NCI-H1092 treated with DMSO at 0.1 percent for 48 hours (cell line): ENCODE measurements around the gene SEMA3E.
A peak's percentile ranks its signal among the peaks of the same experiment; 100 is the strongest.
"Not testable (repeated sequence)": the region's sequence is repeated elsewhere in the genome, so short reads cannot be mapped to it uniquely, and the experiment has no call there.

Experiments used
- DNase-seq: peaks from one replicate; lab custom pipeline; 2025; lab: John Stamatoyannopoulos, UW

Gene SEMA3E

DNA sequence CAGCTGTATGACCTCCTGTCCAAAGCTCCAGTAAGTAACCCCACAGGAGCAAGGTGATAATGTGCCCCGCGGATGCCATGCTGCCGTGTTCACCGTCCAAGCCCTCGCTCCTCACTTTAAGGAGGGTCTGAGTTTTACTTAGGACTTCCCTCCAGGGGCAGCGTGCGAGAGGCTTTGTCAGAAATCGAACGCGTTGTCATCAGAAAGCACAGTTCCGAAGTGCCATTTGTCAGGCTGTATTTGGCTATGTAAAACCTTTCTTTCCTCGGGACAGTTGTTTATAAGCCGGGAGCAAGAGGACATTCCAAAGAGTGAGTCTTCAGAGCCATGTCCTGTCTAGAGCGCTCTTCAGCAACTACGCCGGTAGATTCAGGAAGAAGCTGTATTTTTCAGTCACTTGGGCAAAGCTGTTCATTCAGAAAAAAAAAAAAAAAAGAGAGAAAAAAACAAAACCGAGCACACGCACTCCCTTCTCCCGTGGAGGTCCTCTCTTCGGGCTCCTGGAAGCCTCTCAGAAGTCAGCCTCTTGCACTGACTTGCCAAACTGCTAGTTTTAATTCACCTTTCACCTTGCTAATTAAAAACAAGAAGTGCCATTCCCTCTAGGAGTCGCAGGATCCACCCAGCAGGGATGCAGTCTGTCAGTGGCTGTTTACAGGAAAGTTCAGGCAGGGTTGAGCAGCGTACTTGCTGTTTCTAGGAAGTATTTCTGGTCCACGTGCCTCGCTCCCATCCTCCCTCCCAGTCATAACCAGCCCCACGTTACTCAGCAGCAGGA, at the start of gene SEMA3E:
TSS of gene SEMA3E (minus strand) at position 676 of the 778 bp plus-strand sequence.
- DNase-seq = no peak

DNA sequence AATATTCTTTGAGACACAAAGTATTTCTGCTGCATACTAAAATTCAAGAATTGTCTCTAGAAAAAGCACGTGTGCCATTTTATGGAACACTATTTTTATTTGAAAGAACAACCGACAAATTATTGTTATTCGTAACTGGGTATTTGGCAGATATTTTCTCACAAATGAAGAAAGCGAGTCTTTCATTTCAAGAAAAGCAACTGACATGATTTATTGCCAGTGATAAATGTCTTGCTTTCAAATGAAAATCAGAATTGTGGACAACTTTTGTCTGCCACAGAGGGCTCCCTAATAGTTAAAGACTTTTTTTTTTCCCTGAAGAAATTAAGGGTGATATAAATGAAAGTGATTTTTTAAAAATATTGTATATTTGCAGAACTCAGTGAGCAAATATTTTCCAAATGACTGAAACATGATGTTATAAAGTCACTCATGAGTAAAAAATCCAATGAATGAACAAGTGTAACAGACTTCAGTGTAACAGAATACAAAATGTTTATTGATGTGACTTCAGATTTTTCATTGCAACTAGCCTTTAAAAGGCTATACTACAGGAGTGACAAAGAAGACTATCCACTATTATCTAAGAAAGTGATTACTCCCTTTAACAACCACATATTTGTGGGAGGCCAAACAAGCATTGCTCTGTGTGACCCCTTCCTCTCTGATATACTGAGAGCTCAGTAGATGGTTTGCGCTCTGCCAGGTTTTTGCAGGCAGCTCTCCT, 49.0 kb upstream of the SEMA3E start:
- DNase-seq = no peak

DNA sequence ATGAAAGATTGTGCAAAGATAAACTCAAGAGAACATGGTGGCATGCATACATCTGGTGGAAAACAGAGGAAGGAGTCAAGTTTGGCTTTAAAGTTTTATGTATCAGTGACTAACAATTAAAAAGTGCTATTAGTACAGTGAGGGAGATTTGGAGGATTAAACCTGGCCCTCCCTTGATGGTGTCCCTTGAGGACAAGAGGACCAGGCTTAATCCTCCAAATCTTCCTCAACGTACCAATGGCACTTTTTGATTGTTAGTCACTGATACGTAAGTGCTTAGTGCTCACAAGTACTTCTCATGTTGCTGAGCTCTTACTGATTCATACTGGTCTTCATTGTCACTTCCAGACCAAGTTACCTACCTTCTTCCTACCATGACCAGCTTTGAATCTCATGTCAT, 47.2 kb upstream of the SEMA3E start:
- no peak for DNase-seq

GRCh38 chr7:83695128-83695960, 46.4 kb upstream of the SEMA3E start:
- DNase-seq = no peak

GRCh38 chr7:83693256-83693655, 44.3 kb upstream of the SEMA3E start:
- DNase-seq = no peak

- DNase-seq = no peak
Measured at GRCh38 chr7:83691095-83691494, 42.2 kb upstream of the SEMA3E start.

GRCh38 chr7:83689855-83690254, 40.9 kb upstream of the SEMA3E start:
- no peak for DNase-seq

DNA sequence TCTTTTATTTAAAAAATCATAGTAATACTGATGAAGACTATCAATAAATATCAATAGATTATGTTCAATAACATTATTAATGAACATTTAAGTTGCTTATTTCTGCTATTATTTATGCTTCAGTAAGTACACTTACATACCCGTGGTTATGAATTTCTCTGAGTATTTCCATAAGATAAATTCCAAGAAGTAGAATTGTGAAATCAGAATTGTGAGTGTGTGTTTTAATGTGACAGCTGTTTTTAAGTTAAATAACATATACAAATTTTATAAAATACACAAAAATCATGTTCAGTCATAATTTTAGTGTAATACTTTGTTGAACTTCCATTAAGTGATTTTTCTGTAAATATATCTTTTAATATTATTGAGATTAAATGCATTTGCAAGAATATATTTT, 37.5 kb upstream of the SEMA3E start:
- no peak for DNase-seq

DNA sequence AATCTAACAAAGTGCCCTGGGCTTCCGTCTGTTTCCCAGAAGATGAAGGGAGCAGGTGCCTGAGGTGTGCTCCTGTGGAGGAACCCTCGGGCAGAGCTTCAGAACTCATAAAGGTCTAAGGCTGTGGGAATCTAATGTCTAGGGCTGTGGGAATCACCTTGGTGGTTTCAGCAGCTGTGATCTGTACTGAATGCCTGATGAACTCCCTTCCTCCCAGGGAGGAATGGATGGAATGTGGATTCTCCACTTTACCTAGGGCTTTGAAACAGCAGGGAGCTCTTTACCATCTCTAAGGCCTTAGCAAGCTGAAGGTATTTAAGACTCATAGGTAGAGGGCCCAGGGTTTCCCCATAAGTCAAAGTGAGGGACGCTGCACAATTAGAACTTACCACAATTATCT, 36.0 kb upstream of the SEMA3E start:
- DNase-seq = no peak

DNA sequence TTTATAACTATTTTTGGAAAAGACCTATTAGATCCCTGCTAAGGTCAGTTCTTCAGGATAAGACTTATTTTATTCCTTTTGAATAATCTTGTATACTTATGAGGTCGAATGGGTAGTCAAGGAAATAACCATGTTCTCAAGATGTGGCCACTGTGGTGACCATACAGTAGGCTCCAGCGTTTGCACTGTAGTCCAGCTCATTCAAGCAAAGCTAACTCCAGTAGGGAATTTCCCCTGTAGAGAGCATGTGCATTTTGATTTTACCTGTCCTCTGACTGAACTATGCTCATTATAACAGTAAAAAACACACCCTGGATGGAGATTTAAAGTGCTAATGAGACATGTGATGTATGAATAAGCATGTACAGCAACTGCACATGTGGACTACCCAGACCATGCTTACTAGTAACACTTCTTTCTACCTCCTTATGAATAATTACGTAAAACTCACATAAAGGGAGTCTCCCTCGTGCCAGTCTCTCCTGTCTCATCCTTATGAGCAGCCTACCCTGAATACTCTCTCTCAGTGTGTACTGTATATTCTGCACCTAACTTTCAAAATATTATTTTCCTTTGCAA, 32.4 kb upstream of the SEMA3E start:
- DNase-seq = no peak

DNA sequence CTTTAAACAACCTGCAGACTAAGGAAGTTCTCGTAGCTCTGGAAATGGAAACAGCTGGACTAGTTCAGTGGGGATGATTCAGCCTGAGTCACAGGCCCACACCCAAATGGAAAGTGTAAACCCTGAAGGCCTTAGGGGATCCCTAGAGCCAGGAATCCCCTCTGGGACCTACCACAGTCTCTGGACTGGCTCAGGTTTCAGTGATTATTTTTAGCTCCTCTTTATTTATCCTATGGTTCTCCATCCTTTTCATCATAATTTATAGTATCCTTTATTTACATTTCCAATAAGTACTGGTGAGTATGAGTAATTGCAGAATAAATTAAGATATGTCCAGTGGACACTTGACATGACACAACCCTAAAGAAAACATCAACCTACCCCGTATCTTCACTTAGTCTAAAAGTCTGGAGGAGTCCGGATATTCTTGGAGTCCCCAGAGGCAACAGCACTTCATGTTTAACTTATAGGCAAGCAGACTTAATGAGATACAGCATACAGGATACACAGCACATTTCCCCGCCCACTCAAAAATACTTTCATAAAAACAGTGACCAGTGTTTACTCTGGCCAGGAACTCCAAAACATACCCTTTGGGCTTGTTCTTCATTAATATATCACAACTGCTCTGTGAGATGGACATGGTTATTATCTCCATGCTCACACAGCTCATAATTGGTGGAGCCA, 28.4 kb upstream of the SEMA3E start:
- peak; percentile 13 for DNase-seq

DNA sequence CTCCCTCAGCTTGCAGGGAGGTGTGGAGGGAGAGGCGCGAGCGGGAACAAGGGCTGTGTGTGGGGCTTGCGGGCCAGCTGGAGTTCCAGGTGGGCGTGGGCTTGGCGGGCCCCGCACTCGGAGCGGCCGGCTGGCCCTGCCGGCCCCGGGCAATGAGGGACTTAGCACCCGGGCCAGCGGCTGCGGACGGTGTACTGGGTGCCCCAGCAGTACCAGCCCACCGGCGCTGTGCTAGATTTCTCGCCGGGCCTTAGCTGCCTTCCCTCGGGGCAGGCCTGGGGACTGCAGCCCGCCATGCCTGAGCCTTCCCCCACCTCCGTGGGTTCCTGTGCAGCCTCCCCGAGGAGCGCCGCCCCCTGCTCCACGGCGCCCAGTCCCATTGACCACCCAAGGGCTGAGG, 24.4 kb upstream of the SEMA3E start:
- DNase-seq = not testable (repeated sequence)

- no peak for DNase-seq
Measured at GRCh38 chr7:83672157-83672556, 23.2 kb upstream of the SEMA3E start.

DNA sequence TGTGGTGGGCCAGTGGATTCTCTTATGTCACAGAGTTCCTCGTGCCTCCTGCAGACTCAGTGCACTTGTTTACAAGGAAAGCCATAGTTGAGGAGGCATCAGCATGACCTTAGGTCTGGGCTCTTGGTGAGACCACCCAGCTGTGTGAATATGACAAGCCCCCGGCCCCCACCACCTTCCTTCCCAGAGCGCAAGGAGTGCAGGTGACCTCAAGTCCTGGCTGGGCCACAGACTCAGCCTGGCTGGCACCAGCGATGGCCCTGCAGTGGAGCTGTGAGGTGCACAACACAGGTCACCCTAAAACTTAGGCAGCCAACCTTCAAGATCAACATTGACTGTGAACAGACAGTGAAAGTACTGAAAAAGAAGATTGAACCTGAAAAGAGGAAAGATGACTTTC, 14.2 kb upstream of the SEMA3E start:
- DNase-seq = no peak

DNA sequence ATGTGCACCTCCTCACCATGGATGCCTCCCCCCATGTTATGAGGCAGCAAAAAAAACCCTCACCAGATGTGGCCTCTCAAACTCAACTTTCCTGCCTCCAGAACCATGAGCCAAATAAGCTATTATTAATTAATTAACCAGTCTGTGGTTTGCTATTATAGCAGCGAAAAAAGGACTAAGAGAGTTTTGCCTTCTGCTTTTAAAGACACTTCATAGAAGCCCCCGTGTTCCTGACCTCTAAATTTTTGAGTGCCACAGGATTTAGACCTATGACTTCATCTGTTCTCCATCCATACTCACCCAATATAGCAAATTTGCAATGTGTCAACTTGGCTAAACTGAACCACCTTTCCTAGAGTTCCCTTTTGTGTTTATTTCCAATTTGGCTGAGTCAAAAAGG, 9.2 kb upstream of the SEMA3E start:
- DNase-seq = no peak

- DNase-seq = peak; percentile 52
Measured at GRCh38 chr7:83655951-83656556, 7.1 kb upstream of the SEMA3E start.

- DNase-seq = no peak
Measured at GRCh38 chr7:83652481-83652880, 3.5 kb upstream of the SEMA3E start.

GRCh38 chr7:83649701-83650100, 762 bp upstream of the SEMA3E start:
- no peak for DNase-seq

- no peak for DNase-seq
Measured at GRCh38 chr7:83646027-83646426, 2.9 kb downstream of the SEMA3E start.

DNA sequence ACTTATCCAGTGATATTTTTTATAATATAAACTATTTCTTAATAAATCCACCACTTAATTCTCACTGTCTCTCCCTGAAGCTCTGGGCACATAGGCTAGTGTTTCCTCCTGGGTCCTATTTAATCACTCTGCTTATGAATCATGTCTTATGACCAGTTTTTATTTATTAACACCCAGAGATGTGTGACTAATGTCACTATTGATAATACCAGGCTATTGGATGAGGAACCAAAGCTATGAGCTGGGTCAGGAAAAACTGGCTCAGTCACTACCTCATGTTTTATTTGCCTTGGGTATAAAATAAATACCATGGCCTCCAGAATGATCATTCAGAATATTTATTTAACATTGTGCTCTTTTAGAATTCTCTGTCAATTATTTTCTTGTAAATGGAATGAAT, 5.2 kb downstream of the SEMA3E start:
- no peak for DNase-seq

GRCh38 chr7:83643012-83643411, 5.9 kb downstream of the SEMA3E start:
- no peak for DNase-seq
